ENCODE data around the gene SMPD4. TPM values are rescaled to one million over a fixed set of nuclear protein-coding genes. Genes with fewer than 3 reads are reported as not detected.

SMPD4 gene
- total and polyA plus RNA-seq, 2 of the 4 experiments (the other 2 are of a cell fraction): 8.6 to 63.0 TPM

DNA sequence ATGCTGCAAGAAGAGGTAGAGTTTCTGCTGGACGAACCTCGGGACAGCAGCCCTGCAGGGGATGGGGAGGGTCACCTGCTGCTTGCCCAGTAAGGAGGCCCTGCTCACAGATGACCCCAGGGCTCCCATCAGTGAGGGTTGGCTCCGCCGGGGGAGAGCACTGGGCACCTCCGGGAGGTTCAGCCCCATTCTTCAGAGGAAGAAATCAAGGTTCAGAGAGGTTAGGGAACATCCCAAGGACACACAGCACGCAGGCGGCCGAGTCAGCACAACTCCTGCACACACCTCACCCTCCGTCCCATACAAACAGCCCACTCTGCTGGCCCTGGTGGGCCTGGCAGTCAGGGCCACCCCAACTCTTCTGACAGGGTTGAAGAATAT, 24.8 kb downstream of the SMPD4 start:
- Histone ChIP-seq H3K23ac (ENCODE audit: low read depth, low read length) (no peak overlapping the region), H3K4ac (ENCODE audit: low read depth, low read length) (no peak overlapping the region), H3K36me3 (ENCODE audit: control insufficient read depth, insufficient read depth, low read length) (peaks cover 33% of the 10 kb centered on the region; the same call in 1 of the 2 replicates), H3K4me1 (ENCODE audit: control insufficient read depth, insufficient read depth, low read length) (no peaks in the 10 kb centered on the region), H4K5ac (ENCODE audit: low read depth, low read length) (no peak overlapping the region), H3K27me3 (ENCODE audit: control insufficient read depth, insufficient read depth, low read length) (no peaks in the 10 kb centered on the region), H3K56ac (ENCODE audit: extremely low read depth, insufficient read depth, low read length) (no peak overlapping the region), H3K4me3 (ENCODE audit: insufficient read depth, low read depth, low read length) (no peak overlapping the region), H4K8ac (ENCODE audit: low read depth in 2 of 2, low read length in 2 of 2) (no peak overlapping the region), H2BK20ac (ENCODE audit: low read depth, low read length) (no peak overlapping the region), H2BK15ac (ENCODE audit: low read depth, low read length) (no peak overlapping the region), H4K91ac (ENCODE audit: insufficient read depth, low read depth, low read length) (no peak overlapping the region), H2AFZ (replicated peaks; ENCODE audit: low read length, poor library complexity) (no peak overlapping the region), H3K9me1 (ENCODE audit: insufficient read depth, low read length) (no peaks in the 10 kb centered on the region), H3K79me1 (ENCODE audit: low read depth in 1 of 2, low read length in 2 of 2) (no peaks in the 10 kb centered on the region), H3K4me2 (ENCODE audit: low read depth, low read length) (no peak overlapping the region), H3K18ac (ENCODE audit: low read depth, low read length) (no peak overlapping the region), H2BK120ac (ENCODE audit: low read depth, low read length) (no peak overlapping the region), H2AK5ac (ENCODE audit: low read depth, low read length) (no peak overlapping the region), H3K9me3 (ENCODE audit: control insufficient read depth, insufficient read depth, low read length) (no peaks in the 10 kb centered on the region), H3K9ac (ENCODE audit: low read depth, low read length) (no peak overlapping the region), H2AK9ac (replicated peaks; ENCODE audit: low read depth, low read length, poor library complexity) (no peak overlapping the region), H3K27ac (ENCODE audit: insufficient read depth, low read length) (no peak overlapping the region), H3K14ac (replicated peaks; ENCODE audit: low read depth, low read length) (no peak overlapping the region), H2BK5ac (ENCODE audit: low read depth, low read length, poor library complexity, severe bottlenecking) (no peak overlapping the region), H4K20me1 (ENCODE audit: insufficient read depth, low read length) (no peaks in the 10 kb centered on the region)
- in situ Hi-C loops (cut with MboI; ENCODE audit: low sequenced_read_pairs) (loop anchor here (25.0 kb wide), 1 partner anchor 1356 kb away; no protein-coding TSS in a partner anchor), intact Hi-C loops (cut with micrococcal nuclease) (loop anchor here (1.0 kb wide), 1 partner anchor 176 kb away; no protein-coding TSS in a partner anchor), dilution Hi-C loops (cut with HindIII; ENCODE audit: low sequenced_read_pairs, unreplicated experiment) (no loop called here)
- no peak for TF ChIP-seq MXI1 (IDR thresholded peaks at IDR 0.05; ENCODE audit: borderline replicate concordance, low read depth, low read length)
- no peak for TF ChIP-seq FOS (IDR thresholded peaks at IDR 0.05; ENCODE audit: low read depth, low read length)
- TF ChIP-seq RCOR1 (IDR thresholded peaks at IDR 0.05; ENCODE audit: insufficient replicate concordance, low read length): no peak
- no peak for TF ChIP-seq CEBPB (IDR thresholded peaks at IDR 0.05; ENCODE audit: low read depth, low read length)
- TF ChIP-seq POLR2A (IDR thresholded peaks at IDR 0.05; ENCODE audit: low read depth, low read length): no peak
- TF ChIP-seq CTCF (conservative IDR thresholded peaks at IDR 0.05; ENCODE audit: low read depth, low read length): no peak
- TF ChIP-seq MAFK (IDR thresholded peaks at IDR 0.05; ENCODE audit: low read depth, low read length): no peak
- no peak for TF ChIP-seq NFE2L2 (IDR thresholded peaks at IDR 0.05; ENCODE audit: low read depth, low read length)
- TF ChIP-seq RFX5 (IDR thresholded peaks at IDR 0.05; ENCODE audit: low read depth, low read length): no peak
- no peak for TF ChIP-seq BHLHE40 (IDR thresholded peaks at IDR 0.05; ENCODE audit: low read depth, low read length)
- TF ChIP-seq RAD21 (IDR thresholded peaks at IDR 0.05; ENCODE audit: low read length): no peak
- no peak for TF ChIP-seq ELK1 (IDR thresholded peaks at IDR 0.05; ENCODE audit: borderline replicate concordance, low read depth, low read length)
- TF ChIP-seq MAZ (IDR thresholded peaks at IDR 0.05; ENCODE audit: borderline replicate concordance, low read depth, low read length): no peak
- no peak for TF ChIP-seq CHD1 (IDR thresholded peaks at IDR 0.05; ENCODE audit: low read depth, low read length)
- TF ChIP-seq USF2 (IDR thresholded peaks at IDR 0.05; ENCODE audit: low read depth, low read length): no peak
- no peak for TF ChIP-seq SMC3 (IDR thresholded peaks at IDR 0.05; ENCODE audit: low read depth, low read length)
- CTCF ChIA-PET: interaction anchor here (1.5 kb wide), 1 partner anchor 176 kb away, joined by 5 read pairs; no protein-coding TSS in a partner anchor
- WGBS, 2 experiments (ENCODE audit: extremely low coverage in 2 of 2, insufficient read length in 1 of 2): no CpG with 5 or more reads among the region's 9 CpGs
- ATAC-seq (ENCODE audit: low read depth) (no peak), DNase-seq (no peak)
- POLR2A ChIA-PET (ENCODE audit: unreplicated experiment): no interaction called here
- no TSS peak for BruUV-seq (replicated peaks)

All from IMR-90 (cell line).